IMR-90 (cell line): ENCODE data around the gene PADI1.

Experiments
- CTCF ChIP-seq: conservative IDR thresholded peaks from 2 replicates; pipeline ENCODE4 v1.5.1; 2012; ENCODE audit warnings: mild to moderate bottlenecking, low read depth, low read length, improper control_type of control experiment
- ELK1 ChIP-seq: fragments of 150-350 bp; IDR thresholded peaks from 2 replicates; pipeline ENCODE4 v1.6.1; 2016; ENCODE audit warnings: low read depth, mild to moderate bottlenecking, low read length, moderate library complexity, borderline replicate concordance
- FOS ChIP-seq: fragments of 150-350 bp; IDR thresholded peaks from 2 replicates; pipeline ENCODE4 v1.6.1; 2016; ENCODE audit warnings: low read depth, low read length
- MAFK ChIP-seq: IDR thresholded peaks from 2 replicates; pipeline ENCODE4 v1.6.1; 2012; ENCODE audit warnings: low read depth, low read length, improper control_type of control experiment
- MAZ ChIP-seq: IDR thresholded peaks from 2 replicates; pipeline ENCODE4 v1.6.1; 2012; ENCODE audit warnings: low read depth, mild to moderate bottlenecking, low read length, improper control_type of control experiment, moderate library complexity, borderline replicate concordance
- MXI1 ChIP-seq: IDR thresholded peaks from 2 replicates; pipeline ENCODE4 v1.6.1; 2012; ENCODE audit warnings: low read depth, mild to moderate bottlenecking, low read length, moderate library complexity, borderline replicate concordance
- NFE2L2 ChIP-seq: fragments of 150-350 bp; IDR thresholded peaks from 2 replicates; pipeline ENCODE4 v1.6.1; 2016; ENCODE audit warnings: low read depth, mild to moderate bottlenecking, low read length
- POLR2A ChIP-seq: IDR thresholded peaks from 2 replicates; pipeline ENCODE4 v1.6.1; 2012; ENCODE audit warnings: mild to moderate bottlenecking, low read depth, low read length
- RAD21 ChIP-seq: IDR thresholded peaks from 2 replicates; pipeline ENCODE4 v1.6.1; 2012; ENCODE audit warnings: low read length, improper control_type of control experiment
- RFX5 ChIP-seq: IDR thresholded peaks from 2 replicates; pipeline ENCODE4 v1.8.0; 2012; ENCODE audit warnings: low read depth, mild to moderate bottlenecking, low read length, moderate library complexity
- SMC3 ChIP-seq: fragments of 150-350 bp; IDR thresholded peaks from 2 replicates; pipeline ENCODE4 v1.6.1; 2016; ENCODE audit warnings: low read depth, mild to moderate bottlenecking, antibody characterized with exemption, low read length, moderate library complexity

GRCh38 chr1:17191990-17192242 lies 13.0 kb upstream of the PADI1 start:
- TF ChIP-seq NFE2L2 (no peak), CTCF (no peak), POLR2A (no peak), RFX5 (no peak), ELK1 (no peak), RAD21 (no peak), MAFK (no peak), SMC3 (no peak), MAZ (no peak), FOS (no peak), MXI1 (no peak)
